GM13977 (cell line): ENCODE measurements around the gene SPOCD1.

Experiments
- DNase-seq: peaks from one replicate; pipeline ENCODE4 v3.0.0; 2012; ENCODE audit warnings: low spot score
- in situ Hi-C: fragments of 300-500 bp; cut with MboI; formaldehyde crosslinking; loops from one replicate; pipeline ENCODE4 v1.12.0; 2022; ENCODE audit warnings: low sequenced_read_pairs, low pct_unique_long_range_greater_than_20kb, mixed read lengths, inconsistent platforms; ENCODE audit not compliant: unreplicated experiment
- TF ChIP-seq, protein P1 (sequence below): IDR thresholded peaks from 2 replicates; pipeline ENCODE4 v1.5.1; 2012; ENCODE audit warnings: mild to moderate bottlenecking, control low read depth; ENCODE audit not compliant: insufficient read depth; ENCODE audit errors: extremely low read depth, missing control alignments

The SPOCD1 gene

GRCh38 chr1:31857863-31858262 is 42.0 kb upstream of the SPOCD1 start:
- no peak for DNase-seq
- in situ Hi-C loops = no loop called here
- TF ChIP-seq, protein P1, sequence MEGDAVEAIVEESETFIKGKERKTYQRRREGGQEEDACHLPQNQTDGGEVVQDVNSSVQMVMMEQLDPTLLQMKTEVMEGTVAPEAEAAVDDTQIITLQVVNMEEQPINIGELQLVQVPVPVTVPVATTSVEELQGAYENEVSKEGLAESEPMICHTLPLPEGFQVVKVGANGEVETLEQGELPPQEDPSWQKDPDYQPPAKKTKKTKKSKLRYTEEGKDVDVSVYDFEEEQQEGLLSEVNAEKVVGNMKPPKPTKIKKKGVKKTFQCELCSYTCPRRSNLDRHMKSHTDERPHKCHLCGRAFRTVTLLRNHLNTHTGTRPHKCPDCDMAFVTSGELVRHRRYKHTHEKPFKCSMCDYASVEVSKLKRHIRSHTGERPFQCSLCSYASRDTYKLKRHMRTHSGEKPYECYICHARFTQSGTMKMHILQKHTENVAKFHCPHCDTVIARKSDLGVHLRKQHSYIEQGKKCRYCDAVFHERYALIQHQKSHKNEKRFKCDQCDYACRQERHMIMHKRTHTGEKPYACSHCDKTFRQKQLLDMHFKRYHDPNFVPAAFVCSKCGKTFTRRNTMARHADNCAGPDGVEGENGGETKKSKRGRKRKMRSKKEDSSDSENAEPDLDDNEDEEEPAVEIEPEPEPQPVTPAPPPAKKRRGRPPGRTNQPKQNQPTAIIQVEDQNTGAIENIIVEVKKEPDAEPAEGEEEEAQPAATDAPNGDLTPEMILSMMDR = no peak

DNA sequence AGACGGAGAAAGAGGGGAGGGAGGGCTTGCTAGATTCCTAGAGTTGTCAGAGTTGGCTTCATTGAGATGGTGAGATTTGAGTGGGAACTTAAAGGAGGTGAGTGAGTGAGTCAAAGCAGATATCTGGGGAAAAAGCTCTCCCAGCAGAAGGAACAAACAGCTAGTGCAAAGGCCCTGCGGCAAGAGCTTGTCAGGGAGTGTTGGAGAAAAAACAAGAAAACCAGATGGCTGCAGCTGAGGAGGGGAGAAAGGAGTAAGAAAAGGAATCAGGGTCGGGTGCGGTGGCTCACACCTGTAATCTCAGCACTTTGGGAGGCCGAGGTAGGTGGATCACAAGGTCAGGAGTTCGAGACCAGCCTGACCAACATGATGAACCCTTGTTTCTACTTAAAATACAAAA is 40.3 kb upstream of the SPOCD1 start:
- TF ChIP-seq, protein P1 = no peak
- in situ Hi-C loops = no loop called here
- no peak for DNase-seq

DNA sequence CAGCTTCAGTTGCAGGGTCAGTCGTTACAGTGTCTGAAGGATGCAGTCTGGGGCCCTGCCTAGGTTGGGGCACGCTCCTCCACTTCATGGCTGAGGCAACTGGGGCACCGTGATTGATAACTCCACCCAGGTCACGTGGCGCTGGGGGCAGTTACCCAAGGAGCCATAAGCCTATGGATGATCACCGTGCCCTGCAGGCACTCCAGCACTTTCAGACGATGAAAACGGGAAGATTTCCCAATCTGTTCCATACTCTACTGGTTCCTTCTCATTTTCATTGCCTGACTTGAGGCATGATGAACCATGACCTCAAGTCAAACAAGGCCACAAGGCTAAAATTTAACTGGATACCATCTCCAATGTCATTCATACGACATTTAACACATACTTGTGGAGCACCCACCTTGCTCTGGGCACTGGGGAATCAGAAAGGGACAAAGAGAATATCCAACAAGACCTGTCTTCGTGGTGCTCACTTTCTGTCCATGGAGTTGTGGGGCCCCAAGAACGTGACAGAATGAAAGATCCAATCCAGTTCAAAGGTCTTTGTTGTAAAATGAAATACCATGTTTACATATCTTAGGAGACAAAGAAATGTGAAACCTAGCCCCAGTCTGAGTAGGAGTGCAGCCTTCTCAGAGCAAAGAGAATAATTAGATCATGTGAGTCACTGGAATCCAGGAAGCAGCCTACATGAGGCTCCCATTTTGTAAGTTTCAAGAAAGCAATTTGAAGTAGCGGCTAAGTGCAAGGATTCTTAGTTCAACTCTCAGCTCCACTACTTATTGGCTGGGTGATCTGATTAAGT is 39.4 kb upstream of the SPOCD1 start:
- TF ChIP-seq, protein P1 = no peak
- no peak for DNase-seq
- in situ Hi-C loops = no loop called here

DNA sequence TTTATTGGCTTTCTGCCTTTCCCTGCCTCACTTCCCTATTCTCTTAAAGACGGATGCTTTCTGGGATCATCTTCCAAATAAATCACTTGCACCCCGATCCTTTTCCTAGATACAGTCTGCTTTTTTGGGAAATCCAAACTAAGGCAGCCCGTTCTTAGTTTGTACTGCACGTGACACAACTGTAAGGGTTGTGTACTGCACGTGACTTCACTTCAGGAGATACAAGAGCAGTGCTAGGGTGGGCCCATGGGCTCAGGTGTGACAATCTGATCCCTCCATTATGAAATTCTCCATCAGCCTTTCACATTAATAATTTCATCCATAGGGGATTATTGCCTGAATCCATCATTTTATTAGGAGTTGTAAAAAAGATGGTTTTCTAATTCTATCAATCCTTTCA is 33.8 kb upstream of the SPOCD1 start:
- TF ChIP-seq, protein P1 = no peak
- in situ Hi-C loops = no loop called here

DNA sequence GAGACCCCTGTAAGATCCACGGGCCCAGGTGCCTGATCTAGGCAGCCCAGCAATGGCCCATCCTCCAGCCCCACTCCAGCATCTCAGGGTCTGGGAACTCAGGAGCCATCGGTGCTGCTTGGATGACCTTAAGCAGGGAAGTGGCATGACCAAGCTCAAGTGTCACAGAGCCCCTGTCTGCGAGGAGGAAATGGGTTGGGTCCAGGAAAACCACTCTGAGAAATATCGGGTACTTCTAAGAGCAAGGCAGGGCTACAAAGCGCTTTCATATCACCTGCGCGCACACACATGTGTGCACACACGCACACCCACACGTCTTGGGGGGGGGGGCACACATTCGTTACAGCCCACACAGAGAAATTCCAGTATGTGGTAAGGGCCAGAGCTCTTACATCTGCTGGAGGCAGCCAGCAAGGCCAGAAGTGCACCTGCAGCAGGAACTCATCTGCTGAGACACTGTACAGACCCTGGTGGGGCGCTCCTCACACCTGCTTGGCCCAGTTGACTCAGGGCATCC is 32.6 kb upstream of the SPOCD1 start:
- TF ChIP-seq, protein P1 = no peak
- in situ Hi-C loops = no loop called here
- DNase-seq = peak; percentile 50

More for the DNA sequence above, 33.8 kb upstream of the SPOCD1 start:
- no peak for DNase-seq

GRCh38 chr1:31846484-31846883 is 30.7 kb upstream of the SPOCD1 start:
- DNase-seq = no peak
- TF ChIP-seq, protein P1 = no peak
- in situ Hi-C loops = no loop called here
